ENCODE data around the gene INPP5A.

Gene INPP5A

GRCh38 chr10:132518572-132519381, 18.8 kb upstream of the INPP5A start:
- no peak for DNase-seq (ENCODE audit: low spot score)

GRCh38 chr10:132519382-132520176, 18.0 kb upstream of the INPP5A start:
- no peak for DNase-seq (ENCODE audit: low spot score)

GRCh38 chr10:132520177-132520811, 17.3 kb upstream of the INPP5A start:
- no peak for DNase-seq (ENCODE audit: low spot score)

GRCh38 chr10:132521041-132521465, 16.5 kb upstream of the INPP5A start:
- DNase-seq (ENCODE audit: low spot score) = no peak

- DNase-seq (ENCODE audit: low spot score) = no peak
Measured at GRCh38 chr10:132521466-132522102, 16.0 kb upstream of the INPP5A start.

GRCh38 chr10:132522521-132523411, 14.8 kb upstream of the INPP5A start:
- DNase-seq (ENCODE audit: low spot score) = no peak

- DNase-seq (ENCODE audit: low spot score) = no peak
Measured at GRCh38 chr10:132523561-132524442, 13.8 kb upstream of the INPP5A start.

GRCh38 chr10:132524443-132525285, 12.9 kb upstream of the INPP5A start:
- DNase-seq (ENCODE audit: low spot score) = no peak

GRCh38 chr10:132526676-132527075, 10.9 kb upstream of the INPP5A start:
- no peak for DNase-seq (ENCODE audit: low spot score)

- DNase-seq (ENCODE audit: low spot score) = no peak
Measured at GRCh38 chr10:132527339-132528063, 10.1 kb upstream of the INPP5A start.

GRCh38 chr10:132528064-132528691, 9.4 kb upstream of the INPP5A start:
- no peak for DNase-seq (ENCODE audit: low spot score)

- DNase-seq (ENCODE audit: low spot score) = no peak
Measured at GRCh38 chr10:132532179-132532578, 5.4 kb upstream of the INPP5A start.

- no peak for DNase-seq (ENCODE audit: low spot score)
Measured at GRCh38 chr10:132532749-132533560, 4.6 kb upstream of the INPP5A start.

- DNase-seq (ENCODE audit: low spot score) = no peak
Measured at GRCh38 chr10:132533571-132534260, 3.9 kb upstream of the INPP5A start.

GRCh38 chr10:132534391-132535064, 3.1 kb upstream of the INPP5A start:
- DNase-seq (ENCODE audit: low spot score) = no peak

GRCh38 chr10:132535065-132535651, 2.4 kb upstream of the INPP5A start:
- no peak for DNase-seq (ENCODE audit: low spot score)

All from COLO829 (cell line).